Stimulated activated CD4-positive, alpha-beta T cell treated with anti-CD3 and anti-CD28 coated beads, Interleukin-2, amount 100 ng/mL, for 48 hours (primary cell): ENCODE measurements around the gene KCNA1.

ENCODE experiments used
- DNase-seq, 2 donors: peaks; one replicate each; pipeline ENCODE4 v3.0.0-alpha.2; 2020

Gene KCNA1

GRCh38 chr12:4911316-4911994 is 1.8 kb downstream of the KCNA1 start:
- no peak for DNase-seq

DNA sequence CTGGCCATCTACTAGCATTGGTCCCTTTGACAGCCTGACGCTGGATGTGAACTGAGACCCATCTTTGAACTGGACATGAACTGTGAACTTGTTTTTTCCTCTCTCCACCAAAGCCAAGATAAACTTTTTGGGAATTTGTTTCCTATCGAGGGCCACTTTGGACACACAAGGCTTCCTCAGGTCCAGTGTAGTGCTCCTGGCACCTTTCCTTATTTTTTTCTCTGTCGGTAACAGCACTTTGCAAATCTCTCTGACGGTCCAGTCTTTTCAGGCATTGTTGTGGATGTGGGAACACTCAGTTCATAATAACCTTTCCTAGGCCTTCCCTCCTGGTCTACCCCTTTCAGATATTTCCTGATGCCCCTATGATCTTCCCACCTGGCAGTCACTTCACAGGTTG is 5.0 kb downstream of the KCNA1 start:
- no peak for DNase-seq

- no peak for DNase-seq
Measured at GRCh38 chr12:4915752-4916151, 6.0 kb downstream of the KCNA1 start.

DNA sequence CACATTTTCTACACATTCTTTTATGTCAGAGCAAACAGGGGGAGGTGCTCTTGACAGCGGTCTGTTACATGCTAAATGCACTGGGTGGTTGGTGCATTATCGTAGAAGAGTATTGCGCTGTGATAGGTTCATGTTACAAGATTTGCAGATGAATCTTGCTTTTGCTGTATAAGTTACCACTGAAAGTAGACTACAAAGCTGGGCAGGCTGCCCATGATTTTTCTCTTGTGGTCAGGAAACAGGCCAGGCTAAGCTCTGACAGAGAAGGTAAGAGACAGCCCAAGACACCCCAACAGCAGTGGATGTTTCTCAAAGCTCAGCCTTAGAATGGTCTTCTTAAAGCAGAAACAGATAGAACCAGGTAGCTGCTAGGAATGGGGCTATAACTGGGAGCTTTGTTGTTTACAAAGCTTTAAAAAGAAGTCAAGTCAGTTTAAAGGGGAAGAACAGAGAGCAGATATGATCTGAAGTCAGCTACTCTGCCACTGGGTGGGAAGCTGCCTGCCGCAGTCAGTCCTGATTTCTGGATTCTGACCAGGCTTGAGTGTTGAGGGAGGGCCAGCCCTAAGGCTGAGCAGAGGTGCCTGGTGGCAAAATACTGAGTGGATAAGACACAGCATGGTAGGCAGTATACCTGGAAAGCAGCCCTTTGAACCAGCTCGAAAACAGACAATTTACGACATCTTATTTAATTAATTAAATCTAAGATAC is 9.4 kb downstream of the KCNA1 start:
- DNase-seq, result no peak

DNA sequence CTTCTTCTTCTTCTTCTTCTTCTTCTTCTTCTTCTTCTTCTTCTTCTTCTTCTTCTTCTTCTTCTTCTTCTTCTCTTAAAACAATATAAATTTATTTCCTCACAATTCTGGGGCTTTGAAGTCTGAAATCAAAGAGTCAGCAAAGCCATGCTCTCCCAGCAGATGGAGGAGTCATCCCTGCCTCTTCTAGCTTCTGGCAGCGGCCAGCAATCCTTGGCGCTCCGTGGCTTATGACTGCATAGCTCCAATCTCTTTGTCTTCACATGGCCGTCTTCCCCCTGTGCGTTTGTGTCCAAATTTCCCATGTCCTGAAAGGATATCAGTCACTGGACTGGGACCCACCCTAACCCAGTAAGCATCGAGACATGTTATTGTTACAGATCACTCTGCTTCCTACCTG is 22.9 kb downstream of the KCNA1 start:
- DNase-seq, result no peak

DNA sequence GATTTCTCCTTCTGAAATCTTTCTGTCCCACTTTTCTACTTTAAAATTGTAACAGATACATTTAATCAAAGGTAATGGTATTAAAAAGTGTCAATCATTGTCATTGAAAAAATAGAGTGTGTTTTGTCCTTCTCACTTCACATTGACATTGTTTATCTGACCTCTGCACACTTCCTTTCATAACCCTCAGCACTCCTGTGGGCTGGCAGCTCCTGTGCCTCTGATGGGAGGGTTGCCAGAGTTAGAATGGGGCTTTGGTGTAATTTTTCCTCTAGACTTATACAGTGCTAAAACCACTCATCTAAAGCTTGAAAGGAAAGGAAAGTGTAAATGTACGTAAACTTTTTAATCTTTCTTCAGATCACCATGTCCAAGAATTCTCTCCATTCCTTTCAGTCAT is 23.7 kb downstream of the KCNA1 start:
- DNase-seq, result no peak

GRCh38 chr12:4934407-4935035 is 24.8 kb downstream of the KCNA1 start:
- DNase-seq, result no peak

DNA sequence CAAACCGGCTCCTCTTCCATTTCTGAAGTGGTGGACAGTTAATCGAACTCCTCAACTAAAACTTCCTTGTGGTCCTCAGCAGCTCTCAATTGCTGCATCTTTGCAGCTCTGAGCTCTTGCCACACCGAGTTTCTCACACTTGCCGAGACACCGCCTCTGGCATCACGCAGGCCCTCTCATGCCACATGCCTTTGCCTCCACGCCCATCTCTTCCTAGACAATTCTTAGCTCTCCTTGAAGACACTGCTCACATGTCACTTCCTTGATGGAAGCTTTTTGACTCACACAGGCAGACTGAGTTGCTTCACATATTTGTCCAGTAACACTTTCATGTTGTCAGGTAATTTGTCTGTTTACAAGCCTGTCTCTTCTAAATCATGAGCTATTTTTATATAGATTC is 29.2 kb downstream of the KCNA1 start:
- DNase-seq, result no peak

- DNase-seq, result no peak
Measured at GRCh38 chr12:4939418-4940023, 29.8 kb downstream of the KCNA1 start.

- DNase-seq, result no peak
Measured at GRCh38 chr12:4943067-4943937, 33.6 kb downstream of the KCNA1 start.

DNA sequence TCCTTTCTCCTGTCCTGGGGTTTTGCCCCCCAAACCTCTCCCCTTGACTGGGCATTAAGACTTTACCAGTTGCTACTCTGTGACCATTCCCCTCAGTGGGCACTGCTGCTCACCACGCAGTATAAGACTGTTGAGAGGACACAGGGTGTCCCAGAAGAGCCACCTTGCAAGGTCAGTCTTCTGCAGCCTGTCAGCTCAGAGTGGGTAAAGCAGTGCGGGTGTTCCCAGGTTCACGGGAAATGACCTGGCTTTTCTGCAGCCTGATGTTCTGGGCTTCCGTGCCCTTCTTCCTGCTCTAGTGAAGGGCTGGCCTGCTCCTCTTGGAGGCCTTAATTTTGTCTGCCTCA is 34.2 kb downstream of the KCNA1 start:
- no peak for DNase-seq

- no peak for DNase-seq
Measured at GRCh38 chr12:4947253-4947652, 37.5 kb downstream of the KCNA1 start.

GRCh38 chr12:4951083-4951482 is 41.4 kb downstream of the KCNA1 start:
- DNase-seq, result no peak

DNA sequence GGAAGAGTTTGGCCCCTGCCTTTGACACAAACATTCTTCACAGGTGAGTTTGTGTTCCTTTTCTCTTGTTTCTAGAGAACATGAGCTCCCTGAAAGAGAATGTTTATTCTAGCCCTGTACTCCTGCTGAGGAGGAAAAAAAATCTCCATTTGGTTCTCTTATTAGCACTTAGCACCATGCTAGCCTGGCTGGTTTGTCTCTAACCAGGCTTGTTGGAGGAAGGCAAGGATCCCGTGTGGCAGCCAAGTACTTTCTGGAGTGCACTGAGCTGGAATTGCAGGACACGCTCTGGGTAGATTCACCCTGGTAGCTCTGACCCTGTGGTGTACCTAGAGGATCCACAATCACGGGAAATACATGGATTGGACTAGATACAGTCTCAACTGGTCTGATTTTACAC is 41.9 kb downstream of the KCNA1 start:
- DNase-seq, result no peak

DNA sequence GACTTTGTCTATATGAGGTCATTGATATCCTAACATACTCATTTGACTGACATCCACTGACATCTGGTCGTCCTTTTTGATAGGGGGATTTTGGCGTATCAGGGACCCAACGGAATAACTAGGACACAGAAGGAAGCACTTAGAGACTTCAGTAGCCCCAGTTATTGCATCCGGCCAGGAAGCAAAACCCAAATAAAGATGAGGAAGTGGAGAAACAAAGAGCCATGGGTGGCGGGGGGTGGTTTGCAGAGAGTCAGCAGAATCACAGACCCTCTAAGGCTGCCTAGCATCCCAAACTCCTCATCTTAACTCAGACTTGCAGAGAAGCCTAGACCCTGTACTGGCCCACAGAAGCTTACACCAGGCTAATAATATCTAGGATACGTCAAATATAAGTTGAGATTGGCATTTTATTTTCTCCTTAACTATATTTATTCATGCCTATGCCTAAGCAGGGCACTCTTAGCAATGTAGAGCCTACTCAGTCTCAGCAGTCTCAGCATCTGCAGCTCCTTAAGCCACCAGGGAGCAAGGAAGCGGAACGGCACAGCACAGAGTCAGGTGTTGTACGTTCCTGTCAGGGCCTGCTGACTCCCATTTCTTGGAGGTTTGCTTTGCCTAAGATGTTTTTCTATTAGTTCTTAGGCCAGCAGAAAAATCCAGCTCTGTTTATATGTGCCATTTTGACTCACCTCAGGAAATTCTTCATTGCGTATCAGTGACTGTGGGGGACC is 45.1 kb downstream of the KCNA1 start:
- no peak for DNase-seq

DNA sequence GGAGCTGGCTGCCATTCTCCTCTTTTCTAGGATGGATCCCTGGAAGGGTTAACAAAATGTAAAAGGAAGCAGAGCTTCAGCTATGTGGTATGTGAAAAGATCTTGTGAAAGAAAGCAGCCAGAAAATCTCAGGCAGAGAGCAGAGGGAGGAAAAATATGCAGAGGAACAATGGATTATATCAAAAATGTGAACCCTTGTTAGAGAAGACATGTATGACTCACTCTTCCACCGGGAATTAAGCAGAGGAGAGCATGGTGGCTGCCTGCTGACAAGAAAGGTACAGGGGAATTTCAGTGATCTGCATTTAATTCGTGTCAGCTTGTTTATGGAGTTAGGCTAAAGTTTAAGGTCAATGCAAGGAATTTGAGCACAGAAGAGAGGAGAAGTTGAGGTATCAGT is 46.3 kb downstream of the KCNA1 start:
- DNase-seq, result no peak

GRCh38 chr12:4956968-4957367 is 47.3 kb downstream of the KCNA1 start:
- no peak for DNase-seq

DNA sequence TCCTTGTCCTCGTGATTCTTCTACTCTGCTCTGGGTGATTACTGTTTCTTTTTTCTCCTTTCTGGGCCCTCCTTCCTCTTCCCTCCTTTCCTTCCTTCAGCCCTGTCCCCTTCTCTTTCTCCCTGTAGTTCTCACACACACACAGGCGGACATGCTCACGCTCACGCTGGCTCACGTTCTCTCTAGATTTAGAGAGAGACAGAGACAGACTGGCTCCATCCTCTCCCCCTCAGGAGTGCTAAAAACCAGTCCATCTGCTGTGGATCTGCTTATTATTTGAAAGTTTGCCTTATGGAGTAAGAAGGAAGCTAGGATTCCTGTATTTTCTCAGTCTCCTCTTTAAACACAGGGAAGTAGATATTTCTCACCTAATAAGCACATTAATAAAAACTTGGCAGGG is 48.1 kb downstream of the KCNA1 start:
- no peak for DNase-seq

- no peak for DNase-seq
Measured at GRCh38 chr12:4958697-4959375, 49.1 kb downstream of the KCNA1 start.

- DNase-seq, result no peak
Measured at GRCh38 chr12:4959381-4959780, 49.7 kb downstream of the KCNA1 start.

GRCh38 chr12:4960030-4960429 is 50.3 kb downstream of the KCNA1 start:
- DNase-seq, result no peak

DNA sequence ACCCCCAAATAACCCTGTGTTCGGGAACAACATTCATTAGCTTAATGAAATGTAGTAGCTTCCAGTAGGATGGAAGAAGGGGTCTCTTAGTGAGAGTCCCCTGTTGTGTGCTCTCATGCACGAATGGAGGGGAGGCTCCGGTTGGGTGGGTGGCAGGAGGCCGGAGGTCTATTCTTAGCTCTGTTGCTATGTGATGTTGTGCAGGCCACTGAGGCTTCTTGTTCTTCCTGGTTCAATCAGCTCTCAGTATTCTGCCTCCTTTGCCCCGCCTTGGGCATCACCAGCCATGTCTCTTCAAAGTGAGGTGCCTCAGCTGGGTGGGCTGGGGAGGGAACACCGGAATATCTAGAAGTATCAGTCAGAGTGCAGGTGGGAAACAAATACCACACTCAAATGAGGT is 50.8 kb downstream of the KCNA1 start:
- DNase-seq, result no peak
